ENCODE data around the gene TLR4. TPM values are rescaled to one million over a fixed set of nuclear protein-coding genes. Genes with fewer than 3 reads are reported as not detected.

Gene TLR4
- total and polyA plus RNA-seq, 10 of the 15 experiments (the other 5 are each of a cell fraction or from before 2014, with no cell fraction given): 0.03 to 0.50 (median 0.16) TPM

DNA sequence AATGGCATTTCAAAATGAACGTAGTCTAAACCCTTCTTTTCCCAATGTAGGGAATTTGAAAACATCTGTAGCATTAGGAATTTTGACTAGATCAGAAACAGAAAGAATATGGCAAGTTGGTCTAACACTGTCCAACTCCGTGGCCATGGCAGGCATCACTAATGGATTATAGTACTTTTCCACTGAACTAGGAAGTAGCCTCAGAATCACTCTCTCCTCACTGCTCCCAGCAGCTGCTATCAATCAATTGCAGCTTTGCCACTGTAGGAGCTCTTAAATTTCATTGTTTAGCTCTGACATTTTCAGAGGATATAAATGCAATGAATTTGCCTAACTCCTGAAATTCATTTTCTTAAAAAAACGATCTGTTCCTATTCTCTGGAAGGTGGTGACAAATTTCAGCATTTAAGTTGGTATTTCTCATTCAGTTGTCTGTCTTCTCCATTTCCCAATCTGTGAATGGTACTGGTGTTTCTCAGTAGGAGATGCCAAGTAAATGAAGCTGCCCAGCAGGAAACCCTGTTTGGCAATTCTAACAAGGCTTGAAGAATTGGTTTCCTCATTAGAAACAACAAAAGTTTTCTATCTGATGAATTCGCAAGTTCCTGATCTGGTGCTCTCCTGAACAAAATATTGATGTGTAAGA lies 64.7 kb downstream of the TLR4 start (continued):
- TF ChIP-seq SUPT20H (IDR thresholded peaks at IDR 0.05; ENCODE audit: borderline replicate concordance, control insufficient read depth, low read depth, low read length): no peak
- TF ChIP-seq ZBTB4 (CRISPR knock-in tag; IDR thresholded peaks at IDR 0.05): no peak
- TF ChIP-seq RELB (IDR thresholded peaks at IDR 0.05; ENCODE audit: low read depth): no peak
- TF ChIP-seq MEF2B (IDR thresholded peaks at IDR 0.05; ENCODE audit: partially characterized antibody, poor library complexity, severe bottlenecking): no peak

DNA sequence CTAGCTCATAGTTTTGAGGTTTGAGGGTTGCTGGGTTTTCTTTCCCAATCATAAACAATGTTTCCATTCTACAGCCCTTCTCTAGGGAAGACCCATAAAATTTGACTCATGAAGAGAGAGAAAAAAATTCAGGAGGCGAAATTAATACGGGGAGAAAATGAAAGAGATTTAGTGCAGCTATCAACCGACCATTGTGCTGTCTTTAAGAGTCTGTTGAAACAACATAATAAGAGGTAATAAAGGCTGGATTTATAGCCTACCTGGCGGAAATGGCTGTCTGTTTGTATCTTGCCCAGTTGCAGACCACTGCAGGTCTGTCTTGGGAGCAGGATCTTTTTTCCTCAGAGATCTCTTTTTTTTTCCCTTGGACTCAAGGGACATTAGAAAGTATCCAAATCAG lies 66.9 kb downstream of the TLR4 start:
- POLR2A ChIA-PET: no interaction called here
- CTCF ChIA-PET: no interaction called here

More for the DNA sequence above, 66.9 kb downstream of the TLR4 start:
- no peak for TF ChIP-seq HDGF (IDR thresholded peaks at IDR 0.05)
- Histone ChIP-seq H3K9me3 (replicated peaks; ENCODE audit: control insufficient read depth, insufficient read depth, low read length) (no peaks in the 10 kb centered on the region), H3K36me3 (ENCODE audit: control insufficient read depth in 2 of 2, insufficient read depth in 2 of 2, low read length in 1 of 2) (no peaks in the 10 kb centered on the region), H3K4me2 (ENCODE audit: control insufficient read depth, insufficient read depth) (no peak overlapping the region), H4K20me1 (ENCODE audit: control insufficient read depth, insufficient read depth) (no peaks in the 10 kb centered on the region), H3K79me2 (ENCODE audit: control insufficient read depth, insufficient read depth, low read length) (no peaks in the 10 kb centered on the region), H3K9ac (ENCODE audit: control insufficient read depth, insufficient read depth, low read length) (no peak overlapping the region), H3K27ac (ENCODE audit: control insufficient read depth, insufficient read depth) (no peak overlapping the region), H3K4me3 (no peak overlapping the region), H2AFZ (ENCODE audit: control insufficient read depth, low read depth, low read length) (no peak overlapping the region), H3K4me1 (ENCODE audit: control insufficient read depth, insufficient read depth, low read length) (no peaks in the 10 kb centered on the region), H3K27me3 (replicated peaks in 1 of 2; ENCODE audit: control insufficient read depth in 2 of 2, insufficient read depth in 2 of 2, low read length in 1 of 2) (no peaks in the 10 kb centered on the region)
- no peak for ATAC-seq
- BruUV-seq (replicated peaks): no TSS peak
- ChIA-PET SMC1A (ENCODE audit: uncharacterized antibody, unreplicated experiment) (interaction anchor here (0.6 kb wide), 1 partner anchor 385 kb away, joined by 3 read pairs; no protein-coding TSS in a partner anchor), RAD21 (ENCODE audit: unreplicated experiment) (no interaction called here)
- FAIRE-seq: no peak
- in situ Hi-C loops (cut with MboI): no loop called here
- DNase-seq (ENCODE audit: low read depth, low spot score): no peak
- intact Hi-C loops (cut with micrococcal nuclease; ENCODE audit: unreplicated experiment): no loop called here
- WGBS (ENCODE audit: insufficient coverage, insufficient replicate concordance, low lambda C conversion rate, missing lambda C conversion rate): 20% methylated on average over 4 of the region's 4 CpGs

Data from GM12878 (cell line).